GM19468 (cell line): ENCODE measurements around the gene NEMP1.
"Not testable (repeated sequence)": the region's sequence is repeated elsewhere in the genome, so short reads cannot be mapped to it uniquely, and the experiment has no call there.

Source experiments
- ATAC-seq: cut with Tn5 transposase; IDR thresholded peaks from one replicate; pipeline ENCODE4 v1.9.1; 2021; ENCODE audit warnings: mild to moderate bottlenecking, moderate library complexity, moderate number of reproducible peaks; ENCODE audit not compliant: unreplicated experiment; ENCODE audit errors: extremely low read depth

The NEMP1 gene

DNA sequence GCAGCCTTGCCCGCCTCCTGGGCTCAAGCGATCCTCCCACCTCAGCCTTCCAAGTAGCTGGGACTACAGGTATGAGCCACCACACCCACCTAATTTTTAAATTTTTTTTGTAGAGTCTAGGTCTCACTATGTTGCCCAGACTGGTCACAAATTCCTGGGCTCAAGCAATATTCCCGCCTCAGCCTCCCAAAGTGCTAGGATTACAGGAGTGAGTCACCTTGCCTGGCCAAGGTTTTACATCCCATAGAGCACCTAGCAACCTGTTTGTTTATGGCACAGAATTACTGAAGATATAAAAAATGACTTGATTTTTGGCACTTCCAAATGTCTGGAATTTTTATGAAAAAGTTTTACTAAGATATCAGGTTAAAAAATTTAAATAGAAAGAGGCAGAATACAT, 45.2 kb downstream of the NEMP1 start:
- ATAC-seq, result no peak

- no peak for ATAC-seq
Observed at GRCh38 chr12:57031789-57032188, 46.8 kb downstream of the NEMP1 start.

- no peak for ATAC-seq
Observed at GRCh38 chr12:57031138-57031725, 47.4 kb downstream of the NEMP1 start.

- ATAC-seq, result no peak
Observed at GRCh38 chr12:57029457-57029856, 49.1 kb downstream of the NEMP1 start.

DNA sequence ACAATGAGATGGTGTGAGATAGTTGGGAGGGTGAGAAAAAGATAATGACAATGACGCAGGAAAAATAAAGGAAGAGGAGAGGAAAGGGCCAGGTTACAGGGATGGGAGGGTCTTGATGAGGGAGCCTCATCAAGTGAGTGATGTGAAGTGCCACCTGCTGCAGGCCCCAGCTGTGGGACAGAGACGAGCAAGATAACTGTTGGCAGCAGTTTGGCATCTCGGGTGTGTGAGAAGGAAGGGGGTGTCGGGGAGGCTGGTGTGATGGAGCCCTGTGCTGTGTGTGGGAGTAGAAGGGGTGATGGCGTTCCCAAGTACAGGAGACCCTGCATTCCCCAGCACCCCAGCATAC, 50.8 kb downstream of the NEMP1 start:
- no peak for ATAC-seq

- no peak for ATAC-seq
Observed at GRCh38 chr12:57027011-57027804, 51.4 kb downstream of the NEMP1 start.

DNA sequence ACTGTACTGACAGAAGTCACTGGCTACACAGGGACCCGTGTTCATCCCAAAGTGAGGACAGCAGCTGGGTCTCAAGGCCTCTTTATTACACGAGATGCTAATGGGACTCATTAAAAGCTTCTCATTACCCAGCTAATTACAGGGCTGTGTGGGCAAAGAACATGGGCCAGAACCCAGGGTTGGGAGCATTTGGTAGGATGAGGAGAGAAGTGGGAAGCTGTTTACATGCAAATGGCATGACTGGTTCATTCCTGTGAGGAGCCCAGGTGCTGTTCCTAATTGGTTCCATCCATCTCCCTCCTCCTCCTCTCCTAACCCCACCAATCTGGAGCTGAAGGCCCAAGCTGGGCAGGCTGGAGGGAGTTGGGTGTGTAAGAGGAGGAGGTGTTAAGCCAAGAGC, 53.4 kb downstream of the NEMP1 start:
- ATAC-seq, result no peak

- ATAC-seq, result not testable (repeated sequence)
Observed at GRCh38 chr12:57022324-57022723, 56.3 kb downstream of the NEMP1 start.

- no peak for ATAC-seq
Observed at GRCh38 chr12:57019983-57020719, 58.4 kb downstream of the NEMP1 start.

GRCh38 chr12:57018906-57019305, 59.7 kb downstream of the NEMP1 start:
- ATAC-seq, result no peak

- ATAC-seq, result not testable (repeated sequence)
Observed at GRCh38 chr12:57018353-57018752, 60.2 kb downstream of the NEMP1 start.

- ATAC-seq, result no peak
Observed at GRCh38 chr12:57016348-57016747, 62.2 kb downstream of the NEMP1 start, which contains the start of gene TAC3. TSS of gene TAC3 (minus strand) at chr12:57016529. CDS start at chr12:57015797, 732 bp downstream.

DNA sequence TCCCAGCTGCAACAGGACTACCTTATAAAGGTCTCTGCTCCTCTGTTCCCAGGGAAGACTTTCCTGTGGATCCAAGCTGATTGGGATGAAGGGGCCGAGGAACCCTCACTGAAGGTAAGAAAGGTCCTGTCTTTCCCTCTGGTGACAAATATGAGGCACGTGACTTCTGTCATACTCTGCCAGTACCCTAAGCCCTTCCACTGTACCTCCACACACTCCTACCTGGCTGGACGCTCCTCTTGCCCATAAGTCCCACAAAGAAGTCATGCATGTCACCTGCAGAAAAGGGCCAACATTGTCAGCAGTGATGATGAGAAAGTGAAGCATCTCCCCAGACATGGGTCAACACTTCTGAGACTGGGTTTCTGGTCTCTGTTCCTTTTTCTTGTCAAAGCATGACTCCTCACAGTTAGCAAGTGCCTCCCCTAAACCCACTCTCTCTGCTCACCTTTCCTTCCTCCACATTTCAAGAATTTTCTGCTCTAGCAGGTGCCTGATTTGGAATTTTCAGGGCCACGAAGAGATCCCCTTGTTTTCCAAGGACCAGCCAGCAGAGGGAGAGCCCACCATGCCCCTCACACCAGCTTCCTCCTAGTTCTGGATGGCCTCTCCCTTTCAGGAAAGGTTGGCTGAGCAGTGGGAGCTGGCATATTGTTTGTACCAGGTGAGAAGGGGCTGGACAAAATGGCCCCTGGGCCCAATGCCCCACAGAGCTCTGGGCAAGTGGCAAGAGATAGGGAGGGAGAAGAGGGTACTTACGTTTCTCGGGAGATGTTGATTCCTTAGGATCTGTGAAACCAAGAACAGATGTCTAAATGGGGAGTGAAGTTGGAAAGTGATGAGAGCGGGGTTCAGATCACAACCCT, 65.8 kb downstream of the NEMP1 start:
- peak; percentile 39 for ATAC-seq

- no peak for ATAC-seq
Observed at GRCh38 chr12:57011438-57012424, 66.9 kb downstream of the NEMP1 start.

DNA sequence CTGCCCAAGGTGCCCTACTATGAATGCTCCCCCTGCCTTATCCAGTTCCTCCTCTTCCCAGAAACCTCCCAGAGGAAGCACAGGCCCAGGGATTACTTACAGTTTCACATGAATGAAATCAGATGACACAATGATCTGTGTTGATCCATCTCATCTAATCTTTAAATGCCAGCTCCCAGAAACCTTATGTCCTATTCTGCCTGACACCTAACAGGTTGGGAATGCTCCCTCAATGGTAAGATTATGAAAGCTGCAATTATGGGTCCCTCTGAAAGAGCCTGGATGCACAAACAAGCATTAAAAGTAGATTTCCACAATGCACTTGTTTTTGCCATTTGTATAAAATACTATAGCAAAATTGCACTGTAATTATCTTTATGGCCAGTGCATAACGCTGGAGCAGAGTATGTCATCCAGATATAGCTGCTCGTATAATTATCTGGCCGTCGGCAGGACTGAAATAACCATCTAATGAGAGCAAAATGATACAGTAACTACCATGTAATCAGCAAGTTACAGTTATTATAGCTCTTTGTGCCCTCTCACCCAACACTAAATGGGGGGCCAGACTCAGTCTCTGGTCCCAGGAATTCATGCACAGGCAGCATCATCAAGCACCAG, 67.9 kb downstream of the NEMP1 start:
- no peak for ATAC-seq

DNA sequence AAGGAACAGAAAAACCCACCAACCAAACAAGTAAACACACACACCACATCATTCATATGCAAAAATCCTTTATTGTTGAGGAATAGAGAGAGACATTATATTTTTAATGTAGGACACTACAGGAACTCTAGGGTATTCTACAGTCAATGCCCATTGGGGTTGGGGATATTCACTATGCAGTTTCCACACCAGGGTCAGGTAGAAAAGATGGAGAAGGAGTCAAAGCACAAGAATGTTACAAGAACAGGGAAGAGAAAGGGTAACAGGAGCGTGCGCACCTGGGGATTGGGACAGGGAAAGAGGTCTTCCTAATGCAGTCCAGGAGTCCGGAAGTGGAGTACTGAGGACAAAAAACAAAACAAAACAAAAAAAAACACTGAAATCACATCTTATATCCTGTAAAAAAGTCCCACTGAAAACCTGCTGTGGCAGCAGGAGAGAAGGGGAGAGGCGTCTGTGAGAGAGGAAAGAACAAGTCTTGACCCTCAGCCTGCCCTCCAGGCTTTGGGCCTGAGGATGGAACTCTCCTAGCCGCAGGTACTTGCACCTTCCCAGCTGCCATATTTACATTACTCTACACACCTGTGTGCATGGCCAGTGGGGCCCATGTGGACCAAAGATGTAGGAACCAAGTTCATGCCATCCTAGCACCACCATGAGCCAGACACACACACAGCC, 68.5 kb downstream of the NEMP1 start:
- ATAC-seq, result no peak

DNA sequence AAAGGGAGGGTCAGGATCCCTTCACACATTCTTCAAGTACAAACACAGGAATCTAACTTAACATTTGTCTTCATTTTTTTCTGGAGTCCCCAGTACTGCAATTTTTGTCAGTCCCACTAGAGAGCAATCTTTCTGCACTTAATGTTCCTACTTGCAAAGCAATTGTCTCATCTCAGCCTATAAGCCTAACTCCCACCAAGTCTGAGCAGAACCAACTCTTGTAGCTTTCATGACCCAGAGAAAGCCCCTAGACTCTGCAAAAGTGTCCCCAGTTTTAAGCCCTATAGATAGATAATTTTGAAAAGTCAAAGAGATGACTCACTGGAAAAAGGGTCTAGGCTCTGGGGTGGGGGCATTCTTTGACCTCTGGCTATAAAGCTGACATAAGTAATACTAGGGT, 70.4 kb downstream of the NEMP1 start:
- no peak for ATAC-seq

DNA sequence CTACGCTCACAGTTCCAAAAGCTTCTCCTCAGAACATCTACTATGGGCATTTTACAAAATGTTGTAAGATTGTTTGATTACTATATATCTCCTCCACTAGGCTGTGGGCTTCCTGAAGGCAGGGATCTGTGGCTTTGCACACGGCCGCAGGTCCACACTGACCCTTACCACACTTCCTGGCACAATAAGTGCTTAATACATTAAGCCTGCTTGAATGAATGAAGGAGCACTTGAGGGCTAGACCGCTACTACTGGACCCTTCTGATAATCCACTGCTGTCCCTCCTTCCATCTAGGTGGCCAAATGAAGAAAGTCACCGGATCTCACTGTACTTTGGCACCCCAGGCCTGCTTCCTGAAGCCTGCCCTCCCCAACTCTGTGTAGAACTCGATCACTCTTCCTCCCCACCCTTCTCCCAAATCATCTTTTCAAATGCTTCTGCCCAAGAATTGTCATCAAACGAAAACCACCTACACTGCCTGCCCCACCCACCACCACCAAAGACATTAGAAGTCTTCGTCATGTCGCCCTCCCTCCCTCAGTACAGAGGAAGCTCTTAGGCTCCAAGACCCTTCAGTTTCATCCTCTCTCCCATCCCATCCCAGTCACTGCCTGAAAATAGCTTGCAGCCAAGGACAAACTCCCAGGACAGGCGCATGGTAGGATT, 71.6 kb downstream of the NEMP1 start:
- ATAC-seq, result no peak
